ENCODE measurements around the gene SYNE1.

DNA sequence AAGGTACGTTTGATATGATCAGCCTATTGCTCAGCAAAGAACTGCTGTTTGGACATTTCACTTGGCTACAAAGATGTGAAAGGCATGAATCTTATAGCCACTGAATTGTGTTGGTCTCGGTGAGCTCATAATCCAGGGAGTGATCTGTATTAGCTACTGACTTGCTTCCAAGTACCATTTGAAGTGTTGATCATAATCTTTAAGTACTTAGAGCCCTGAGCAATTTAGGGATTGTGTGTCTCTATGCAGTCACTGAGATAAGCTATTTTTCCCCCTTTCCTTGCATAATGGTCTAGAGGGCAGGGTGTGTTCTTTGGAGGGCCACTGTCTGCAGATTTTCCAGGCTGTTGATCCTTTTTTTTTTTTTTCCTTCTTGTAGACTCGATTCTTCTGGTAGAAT, 436.0 kb downstream of the SYNE1 start:
- TF ChIP-seq, protein P1, sequence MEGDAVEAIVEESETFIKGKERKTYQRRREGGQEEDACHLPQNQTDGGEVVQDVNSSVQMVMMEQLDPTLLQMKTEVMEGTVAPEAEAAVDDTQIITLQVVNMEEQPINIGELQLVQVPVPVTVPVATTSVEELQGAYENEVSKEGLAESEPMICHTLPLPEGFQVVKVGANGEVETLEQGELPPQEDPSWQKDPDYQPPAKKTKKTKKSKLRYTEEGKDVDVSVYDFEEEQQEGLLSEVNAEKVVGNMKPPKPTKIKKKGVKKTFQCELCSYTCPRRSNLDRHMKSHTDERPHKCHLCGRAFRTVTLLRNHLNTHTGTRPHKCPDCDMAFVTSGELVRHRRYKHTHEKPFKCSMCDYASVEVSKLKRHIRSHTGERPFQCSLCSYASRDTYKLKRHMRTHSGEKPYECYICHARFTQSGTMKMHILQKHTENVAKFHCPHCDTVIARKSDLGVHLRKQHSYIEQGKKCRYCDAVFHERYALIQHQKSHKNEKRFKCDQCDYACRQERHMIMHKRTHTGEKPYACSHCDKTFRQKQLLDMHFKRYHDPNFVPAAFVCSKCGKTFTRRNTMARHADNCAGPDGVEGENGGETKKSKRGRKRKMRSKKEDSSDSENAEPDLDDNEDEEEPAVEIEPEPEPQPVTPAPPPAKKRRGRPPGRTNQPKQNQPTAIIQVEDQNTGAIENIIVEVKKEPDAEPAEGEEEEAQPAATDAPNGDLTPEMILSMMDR (IDR thresholded peaks at IDR 0.05) = no peak
- no peak for TF ChIP-seq POLR2A (IDR thresholded peaks at IDR 0.05)
